Measurements from ENCODE around the gene EBF4.

- TF ChIP-seq KDM1A (IDR thresholded peaks at IDR 0.05; ENCODE audit: borderline replicate concordance, low read length) = no peak
- TF ChIP-seq ZNF274 (IDR thresholded peaks at IDR 0.05; ENCODE audit: borderline replicate concordance, extremely low read depth, low read length) = no peak
Observed at GRCh38 chr20:2793471-2793870, 100.9 kb downstream of the EBF4 start.

All from H1 (cell line).